Panc1 (cell line): ENCODE measurements around the gene ZKSCAN3. TPM values are rescaled to one million over a fixed set of nuclear protein-coding genes. Genes with fewer than 3 reads are reported as not detected.

Experiments
- ATAC-seq: fragments of 200-7000 bp; cut with Tn5 transposase; 2 replicates; pipeline ENCODE4 v1.9.1; 2020; ENCODE audit warnings: mild to moderate bottlenecking, moderate library complexity
- BruUV-seq: library from RNA; stranded (reverse); fragments of 400-500 nt; replicated peaks from 2 replicates; lab custom pipeline; 2021; lab: Mats Ljungman, UMichigan
- CTCF ChIA-PET: fragments of 300-600 bp; sonication (Branson Sonifier 250); formaldehyde crosslinking; loops from one replicate; lab custom pipeline; 2022; ENCODE audit warnings: antibody characterized with exemption; lab: Charles Lee
- POLR2A ChIA-PET: fragments of 300-600 bp; sonication (Branson Sonifier 250); formaldehyde crosslinking; loops from one replicate; lab custom pipeline; 2022; ENCODE audit warnings: antibody characterized with exemption; lab: Charles Lee
- DNase-seq: peaks from one replicate; pipeline ENCODE4 v3.0.0-alpha.2; 2010; ENCODE audit warnings: low read depth, low spot score
- H3K27ac ChIP-seq: 2 replicates; pipeline ENCODE4 v1.5.1; 2011; ENCODE audit warnings: mild to moderate bottlenecking, low read length, inconsistent platforms
- H3K27me3 ChIP-seq: fragments of 200-500 bp; sonication (Bioruptor generic); 2 replicates; pipeline ENCODE4 v1.6.0; 2014; ENCODE audit warnings: low read length, inconsistent platforms; ENCODE audit not compliant: control insufficient read depth, insufficient read depth
- H3K36me3 ChIP-seq: fragments of 200-500 bp; sonication (Bioruptor generic); 2 replicates; pipeline ENCODE4 v1.5.1; 2014; ENCODE audit warnings: inconsistent platforms, mild to moderate bottlenecking, low read length, moderate library complexity; ENCODE audit not compliant: control insufficient read depth, insufficient read depth
- H3K4me1 ChIP-seq: 2 replicates; pipeline ENCODE4 v1.5.1; 2011; ENCODE audit warnings: inconsistent platforms, mild to moderate bottlenecking, low read length, moderate library complexity; ENCODE audit not compliant: control insufficient read depth, insufficient read depth
- H3K4me3 ChIP-seq, 2 experiments: 2 replicates each; pipeline ENCODE4 v1.5.1; 2011 to 2012; ENCODE audit warnings: low read depth in 2 of 2, low read length in 2 of 2, mild to moderate bottlenecking in 2 of 2, inconsistent platforms in 1 of 2, moderate library complexity in 1 of 2
- H3K9me3 ChIP-seq: fragments of 200-500 bp; sonication (Bioruptor generic); 2 replicates; pipeline ENCODE4 v1.5.1; 2014; ENCODE audit warnings: low read depth, mild to moderate bottlenecking, inconsistent platforms, low read length, moderate library complexity; ENCODE audit not compliant: control insufficient read depth, insufficient read depth
- CTCF ChIP-seq: fragments of 450-650 bp; IDR thresholded peaks from 2 replicates; pipeline ENCODE4 v1.5.1; 2017; ENCODE audit warnings: mild to moderate bottlenecking
- POLR2AphosphoS5 ChIP-seq: IDR thresholded peaks from 2 replicates; pipeline ENCODE4 v1.6.1; 2012; ENCODE audit warnings: mild to moderate bottlenecking, low read depth, low read length, moderate library complexity
- REST ChIP-seq, 2 experiments: IDR thresholded peaks; 2 replicates each; pipeline ENCODE4 v1.6.1; 2011 to 2012; ENCODE audit warnings: low read depth in 2 of 2, control low read depth in 1 of 2, low read length in 1 of 2, mild to moderate bottlenecking in 1 of 2, moderate library complexity in 1 of 2; ENCODE audit not compliant: insufficient read depth in 1 of 2
- SIN3A ChIP-seq: IDR thresholded peaks from 2 replicates; pipeline ENCODE4 v1.6.1; 2012; ENCODE audit warnings: low read depth, mild to moderate bottlenecking, low read length, moderate library complexity, borderline replicate concordance; ENCODE audit not compliant: insufficient read depth
- TCF7L2 ChIP-seq: IDR thresholded peaks from 2 replicates; pipeline ENCODE4 v1.6.1; 2011; ENCODE audit warnings: mild to moderate bottlenecking, low read depth, low read length, inconsistent platforms
- in situ Hi-C: cut with HindIII; loops from 2 replicates; pipeline ENCODE4 v1.10.0; 2016; ENCODE audit warnings: low sequenced_read_pairs, low pct_unique_long_range_greater_than_20kb
- intact Hi-C: fragments of 100-400 bp; cut with micrococcal nuclease; formaldehyde crosslinking; loops from one replicate; pipeline ENCODE4 v1.10.0; 2022; ENCODE audit not compliant: unreplicated experiment
- total RNA-seq: library from RNA; stranded (reverse); gene quantifications from one replicate; pipeline ENCODE4 v1.2.1, GENCODE V29; 2021; ENCODE audit not compliant: unreplicated experiment

Gene ZKSCAN3
- total RNA-seq, 1 experiment from 2014 or later, result 7.0 TPM

GRCh38 chr6:28351087-28351486, 1.3 kb downstream of the ZKSCAN3 start:
- peaks cover 2% of the 10 kb centered on the region; the same call in 1 of the 2 replicates for H3K36me3 ChIP-seq
- CTCF ChIA-PET, result no interaction called here
- no peak for ATAC-seq
- POLR2A ChIA-PET, result no interaction called here
- in situ Hi-C loops (no loop called here), intact Hi-C loops (loop anchor here (5.0 to 10.0 kb wide), 3 partner anchors 84 to 446 kb away; partner anchors contain the start of gene ZSCAN26)
- no peaks in the 10 kb centered on the region for H3K9me3 ChIP-seq
- BruUV-seq, result no TSS peak
- DNase-seq, result no peak
- H3K4me3 ChIP-seq, result peak overlapping the region; percentile 73 to 75
- no peak for TF ChIP-seq SIN3A
- no peak for TF ChIP-seq POLR2AphosphoS5
- TF ChIP-seq TCF7L2, result no peak
- TF ChIP-seq REST (IDR thresholded peaks at IDR 0.05; ENCODE audit: insufficient read depth in 1 of 2, low read depth in 2 of 2, low read length in 1 of 2), result no peak
- TF ChIP-seq CTCF, result no peak
- H3K27me3 ChIP-seq, result no peaks in the 10 kb centered on the region
- H3K4me1 ChIP-seq, result peaks cover 31% of the 10 kb centered on the region
- peak overlapping the region; percentile 93 for H3K27ac ChIP-seq

- ChIA-PET POLR2A (no interaction called here), CTCF (no interaction called here)
- ATAC-seq (no peak), DNase-seq (no peak)
- in situ Hi-C loops (no loop called here), intact Hi-C loops (loop anchor here (5.0 to 10.0 kb wide), 3 partner anchors 84 to 447 kb away; partner anchors contain the start of gene ZSCAN26)
- no peaks in the 10 kb centered on the region for H3K9me3 ChIP-seq
- peak overlapping the region; percentile 93 for H3K27ac ChIP-seq
- no TSS peak for BruUV-seq
- H3K36me3 ChIP-seq, result peaks cover 2% of the 10 kb centered on the region; the same call in 1 of the 2 replicates
- H3K27me3 ChIP-seq, result no peaks in the 10 kb centered on the region
- H3K4me3 ChIP-seq, result peak overlapping the region; percentile 73 to 75
- H3K4me1 ChIP-seq, result peaks cover 35% of the 10 kb centered on the region
- no peak for TF ChIP-seq POLR2AphosphoS5
- no peak for TF ChIP-seq TCF7L2
- TF ChIP-seq SIN3A, result no peak
- no peak for TF ChIP-seq REST (IDR thresholded peaks at IDR 0.05; ENCODE audit: insufficient read depth in 1 of 2, low read depth in 2 of 2, low read length in 1 of 2)
- no peak for TF ChIP-seq CTCF
Observed at GRCh38 chr6:28351493-28351925, 1.8 kb downstream of the ZKSCAN3 start.
